IMR-90 (cell line): ENCODE measurements around the gene PGBD5. TPM values are rescaled to one million over a fixed set of nuclear protein-coding genes. Genes with fewer than 3 reads are reported as not detected.

Experiments
- ATAC-seq: fragments of 200-7000 bp; cut with Tn5 transposase; 2 replicates; pipeline ENCODE4 v1.9.1; 2020; ENCODE audit warnings: low read depth, mild to moderate bottlenecking, moderate library complexity
- BruUV-seq: library from RNA; stranded (reverse); fragments of 400-500 nt; replicated peaks from 2 replicates; lab custom pipeline; 2021; lab: Mats Ljungman, UMichigan
- CTCF ChIA-PET: fragments of 300-600 bp; formaldehyde crosslinking; extraction: SDS; loops from one replicate; lab custom pipeline; 2021; ENCODE audit warnings: antibody characterized with exemption; lab: Yijun Ruan, JAX
- POLR2A ChIA-PET: fragments of 300-600 bp; sonication (Branson Sonifier 250); formaldehyde crosslinking; loops from one replicate; lab custom pipeline; 2022; ENCODE audit warnings: antibody characterized with exemption; ENCODE audit not compliant: unreplicated experiment; lab: Charles Lee
- DNase-seq: peaks from one replicate; pipeline ENCODE4 v3.0.0; 2013
- H2AFZ ChIP-seq: replicated peaks from 2 replicates; pipeline ENCODE3; 2013; ENCODE audit warnings: low read length, mild to moderate bottlenecking; ENCODE audit not compliant: poor library complexity
- H2AK5ac ChIP-seq: 2 replicates; pipeline ENCODE4 v1.6.1; 2013; ENCODE audit warnings: low read depth, low read length, inconsistent platforms
- H2AK9ac ChIP-seq: replicated peaks from 2 replicates; pipeline ENCODE3; 2013; ENCODE audit warnings: mild to moderate bottlenecking, low read depth, low read length, moderate library complexity; ENCODE audit not compliant: poor library complexity
- H2BK120ac ChIP-seq: 2 replicates; pipeline ENCODE4 v1.6.1; 2013; ENCODE audit warnings: low read depth, low read length, inconsistent platforms
- H2BK15ac ChIP-seq: 3 replicates; pipeline ENCODE4 v1.6.1; 2013; ENCODE audit warnings: low read depth, low read length, inconsistent platforms
- H2BK20ac ChIP-seq: 2 replicates; pipeline ENCODE4 v1.6.1; 2013; ENCODE audit warnings: low read depth, mild to moderate bottlenecking, inconsistent platforms, low read length, moderate library complexity
- H2BK5ac ChIP-seq: 2 replicates; pipeline ENCODE4 v1.6.1; 2013; ENCODE audit warnings: mild to moderate bottlenecking, low read depth, low read length, inconsistent platforms; ENCODE audit not compliant: poor library complexity, severe bottlenecking
- H3K14ac ChIP-seq: replicated peaks from 2 replicates; pipeline ENCODE4 v1.6.1; 2013; ENCODE audit warnings: low read depth, low read length, inconsistent platforms
- H3K18ac ChIP-seq: 2 replicates; pipeline ENCODE4 v1.6.1; 2013; ENCODE audit warnings: low read depth, low read length, control low read depth
- H3K23ac ChIP-seq: 2 replicates; pipeline ENCODE4 v1.6.1; 2013; ENCODE audit warnings: low read depth, low read length, inconsistent platforms
- H3K27ac ChIP-seq: 2 replicates; pipeline ENCODE4 v1.5.1; 2013; ENCODE audit warnings: mild to moderate bottlenecking, control low read depth, low read length; ENCODE audit not compliant: insufficient read depth
- H3K27me3 ChIP-seq: 2 replicates; pipeline ENCODE4 v1.6.1; 2013; ENCODE audit warnings: low read length; ENCODE audit not compliant: control insufficient read depth, insufficient read depth
- H3K36me3 ChIP-seq: 2 replicates; pipeline ENCODE4 v1.6.1; 2013; ENCODE audit warnings: low read length, mixed read lengths; ENCODE audit not compliant: control insufficient read depth, insufficient read depth
- H3K4ac ChIP-seq: 2 replicates; pipeline ENCODE4 v1.6.1; 2013; ENCODE audit warnings: low read depth, low read length, inconsistent platforms
- H3K4me1 ChIP-seq: 2 replicates; pipeline ENCODE4 v1.6.1; 2013; ENCODE audit warnings: low read length, mixed read lengths; ENCODE audit not compliant: control insufficient read depth, insufficient read depth
- H3K4me2 ChIP-seq: 2 replicates; pipeline ENCODE4 v1.6.1; 2013; ENCODE audit warnings: low read depth, mild to moderate bottlenecking, control low read depth, low read length, moderate library complexity
- H3K4me3 ChIP-seq: 2 replicates; pipeline ENCODE4 v1.5.1; 2013; ENCODE audit warnings: low read depth, mild to moderate bottlenecking, control low read depth, low read length, moderate library complexity; ENCODE audit not compliant: insufficient read depth
- H3K56ac ChIP-seq: 2 replicates; pipeline ENCODE4 v1.6.1; 2013; ENCODE audit warnings: low read length, inconsistent platforms; ENCODE audit not compliant: insufficient read depth; ENCODE audit errors: extremely low read depth
- H3K79me1 ChIP-seq, 2 experiments: 2 replicates each; pipeline ENCODE4 v1.6.1; 2013; ENCODE audit warnings: low read length in 2 of 2, inconsistent platforms in 1 of 2, low read depth in 1 of 2
- H3K9ac ChIP-seq: 2 replicates; pipeline ENCODE4 v1.6.1; 2013; ENCODE audit warnings: low read depth, low read length, control low read depth
- H3K9me1 ChIP-seq: 2 replicates; pipeline ENCODE4 v1.6.1; 2013; ENCODE audit warnings: low read length, inconsistent platforms; ENCODE audit not compliant: insufficient read depth
- H3K9me3 ChIP-seq: 2 replicates; pipeline ENCODE4 v1.6.1; 2013; ENCODE audit warnings: low read length; ENCODE audit not compliant: control insufficient read depth, insufficient read depth
- H4K20me1 ChIP-seq: 2 replicates; pipeline ENCODE4 v1.6.1; 2013; ENCODE audit warnings: low read length, inconsistent platforms; ENCODE audit not compliant: insufficient read depth
- H4K5ac ChIP-seq: 2 replicates; pipeline ENCODE4 v1.6.1; 2013; ENCODE audit warnings: mild to moderate bottlenecking, low read depth, low read length, control low read depth
- H4K8ac ChIP-seq, 2 experiments: 2 replicates each; pipeline ENCODE4 v1.6.1; 2013; ENCODE audit warnings: low read depth in 2 of 2, low read length in 2 of 2, control low read depth in 1 of 2, inconsistent platforms in 1 of 2
- H4K91ac ChIP-seq: 2 replicates; pipeline ENCODE4 v1.6.1; 2013; ENCODE audit warnings: low read depth, low read length, inconsistent platforms; ENCODE audit not compliant: insufficient read depth
- BHLHE40 ChIP-seq: fragments of 150-350 bp; IDR thresholded peaks from 2 replicates; pipeline ENCODE4 v1.6.1; 2016; ENCODE audit warnings: mild to moderate bottlenecking, low read depth, low read length
- CEBPB ChIP-seq: IDR thresholded peaks from 2 replicates; pipeline ENCODE4 v1.6.1; 2012; ENCODE audit warnings: low read depth, low read length, improper control_type of control experiment
- CHD1 ChIP-seq: IDR thresholded peaks from 2 replicates; pipeline ENCODE4 v1.6.1; 2012; ENCODE audit warnings: low read depth, low read length, improper control_type of control experiment
- FOS ChIP-seq: fragments of 150-350 bp; IDR thresholded peaks from 2 replicates; pipeline ENCODE4 v1.6.1; 2016; ENCODE audit warnings: low read depth, low read length
- MAFK ChIP-seq: IDR thresholded peaks from 2 replicates; pipeline ENCODE4 v1.6.1; 2012; ENCODE audit warnings: low read depth, low read length, improper control_type of control experiment
- MAZ ChIP-seq: IDR thresholded peaks from 2 replicates; pipeline ENCODE4 v1.6.1; 2012; ENCODE audit warnings: low read depth, mild to moderate bottlenecking, low read length, improper control_type of control experiment, moderate library complexity, borderline replicate concordance
- MXI1 ChIP-seq: IDR thresholded peaks from 2 replicates; pipeline ENCODE4 v1.6.1; 2012; ENCODE audit warnings: low read depth, mild to moderate bottlenecking, low read length, moderate library complexity, borderline replicate concordance
- NFE2L2 ChIP-seq: fragments of 150-350 bp; IDR thresholded peaks from 2 replicates; pipeline ENCODE4 v1.6.1; 2016; ENCODE audit warnings: low read depth, mild to moderate bottlenecking, low read length
- POLR2A ChIP-seq: IDR thresholded peaks from 2 replicates; pipeline ENCODE4 v1.6.1; 2012; ENCODE audit warnings: mild to moderate bottlenecking, low read depth, low read length
- RAD21 ChIP-seq: IDR thresholded peaks from 2 replicates; pipeline ENCODE4 v1.6.1; 2012; ENCODE audit warnings: low read length, improper control_type of control experiment
- RCOR1 ChIP-seq: IDR thresholded peaks from 2 replicates; pipeline ENCODE4 v1.6.1; 2012; ENCODE audit warnings: mild to moderate bottlenecking, low read length, improper control_type of control experiment; ENCODE audit not compliant: insufficient replicate concordance
- RFX5 ChIP-seq: IDR thresholded peaks from 2 replicates; pipeline ENCODE4 v1.8.0; 2012; ENCODE audit warnings: low read depth, mild to moderate bottlenecking, low read length, moderate library complexity
- SMC3 ChIP-seq: fragments of 150-350 bp; IDR thresholded peaks from 2 replicates; pipeline ENCODE4 v1.6.1; 2016; ENCODE audit warnings: low read depth, mild to moderate bottlenecking, antibody characterized with exemption, low read length, moderate library complexity
- WGBS, 2 experiments: methylation state at CpG; one replicate each; pipeline versions ENCODE4 v1.1.5 to v1.1.7; 2013; ENCODE audit warnings: missing lambda C conversion rate in 2 of 2; ENCODE audit not compliant: insufficient read length in 1 of 2; ENCODE audit errors: extremely low coverage in 2 of 2; 5-methylcytosine and 5-hydroxymethylcytosine counted together
- dilution Hi-C: fragments of 300-500 bp; cut with HindIII; formaldehyde crosslinking; loops from one replicate; pipeline ENCODE4 v1.14.3; 2018; ENCODE audit warnings: low sequenced_read_pairs; ENCODE audit not compliant: unreplicated experiment
- in situ Hi-C: fragments of 300-500 bp; cut with MboI; formaldehyde crosslinking; loops from 3 replicates; pipeline ENCODE4 v1.14.3; 2019; ENCODE audit warnings: low sequenced_read_pairs, inconsistent platforms, mixed read lengths
- intact Hi-C: fragments of 100-400 bp; cut with micrococcal nuclease; formaldehyde crosslinking; loops from 2 replicates; pipeline ENCODE4 v1.10.0; 2022
- polyA plus RNA-seq, 3 experiments: library from polyadenylated mRNA; depleted of rRNA; stranded (reverse); fragments of >200 nt; gene quantifications; 2 replicates each; pipeline ENCODE4 v1.2.3, GENCODE V29; 2012; ENCODE audit warnings: low replicate concordance in 1 of 3
- total RNA-seq: library from RNA; depleted of rRNA; stranded (reverse); fragments of >200 nt; gene quantifications from 2 replicates; pipeline ENCODE4 v1.2.3, GENCODE V29; 2012
- TF ChIP-seq, protein P1 (sequence below): fragments of 150-350 bp; IDR thresholded peaks from 2 replicates; pipeline ENCODE4 v1.6.1; 2016; ENCODE audit warnings: low read depth, mild to moderate bottlenecking, low read length, moderate library complexity, borderline replicate concordance

The PGBD5 gene
- total and polyA plus RNA-seq, 2 of the 4 experiments (the other 2 are of a cell fraction): 0.18 to 0.36 TPM

DNA sequence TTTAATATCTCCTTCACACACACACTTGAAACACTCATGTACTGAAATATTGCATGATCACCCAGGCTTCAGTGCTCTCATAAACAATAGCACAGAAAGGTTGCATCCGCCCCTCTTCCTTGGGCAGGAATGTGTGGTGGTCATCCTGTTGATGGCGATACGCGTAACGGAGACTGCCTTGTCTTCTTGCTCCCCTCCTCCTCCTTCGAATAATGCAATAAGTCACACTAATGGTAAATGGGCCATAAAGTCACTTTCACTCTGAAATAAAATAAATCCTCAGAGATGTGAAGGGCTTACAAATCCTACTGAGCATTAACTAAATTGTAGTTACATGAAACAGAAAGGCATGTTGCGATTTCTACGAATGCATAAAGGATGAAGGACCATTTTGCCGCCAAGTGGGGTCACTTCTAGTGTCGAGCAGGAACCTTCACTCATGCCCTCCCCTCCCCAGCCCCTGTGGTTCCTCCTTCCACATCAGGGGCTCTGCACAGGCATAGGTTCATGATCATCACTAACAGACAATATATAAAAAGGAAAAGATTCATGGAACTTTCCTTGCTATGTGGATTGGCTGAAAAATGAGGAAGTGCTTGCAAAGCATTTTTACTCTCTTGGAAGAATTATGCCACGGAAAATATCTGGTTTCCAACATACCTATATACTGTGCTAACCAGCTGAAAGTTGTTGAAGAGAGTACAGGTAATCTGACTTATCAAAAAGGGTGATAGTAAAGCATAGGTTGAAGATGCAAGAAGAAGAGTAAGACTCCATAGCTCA, 1.2 kb upstream of the PGBD5 start:
- WGBS, 2 experiments: no CpG with 5 or more reads among the region's 11 CpGs
- in situ Hi-C loops: no loop called here
- no peak overlapping the region for H2AK5ac ChIP-seq

More for the DNA sequence above, 1.2 kb upstream of the PGBD5 start:
- Histone ChIP-seq H3K9ac (no peak overlapping the region), H4K5ac (no peak overlapping the region), H3K9me1 (no peaks in the 10 kb centered on the region), H3K79me1 (no peaks in the 10 kb centered on the region), H3K36me3 (no peaks in the 10 kb centered on the region), H2BK20ac (no peak overlapping the region), H3K23ac (no peak overlapping the region), H3K14ac (no peak overlapping the region), H2AFZ (no peak overlapping the region), H4K8ac (no peak overlapping the region), H4K20me1 (no peaks in the 10 kb centered on the region), H3K9me3 (no peaks in the 10 kb centered on the region), H3K4me2 (no peak overlapping the region), H3K4ac (no peak overlapping the region), H3K27ac (no peak overlapping the region), H2BK15ac (no peak overlapping the region), H3K4me3 (no peak overlapping the region), H3K56ac (no peak overlapping the region), H3K18ac (no peak overlapping the region), H3K27me3 (peaks cover 26% of the 10 kb centered on the region), H4K91ac (no peak overlapping the region), H3K4me1 (no peaks in the 10 kb centered on the region; the same call in 1 of the 2 replicates), H2BK5ac (no peak overlapping the region), H2AK9ac (no peak overlapping the region), H2BK120ac (no peak overlapping the region)
- dilution Hi-C loops (no loop called here), intact Hi-C loops (loop anchor here (10.0 kb wide), 2 partner anchors 348 to 488 kb away; no protein-coding TSS in a partner anchor)
- DNase-seq: no peak
- BruUV-seq: no TSS peak
- ATAC-seq: no peak
- TF ChIP-seq POLR2A (no peak), MAZ (no peak), RCOR1 (no peak), NFE2L2 (no peak), MXI1 (no peak), MAFK (no peak), RAD21 (no peak), SMC3 (no peak), CEBPB (no peak), BHLHE40 (no peak), RFX5 (no peak), FOS (no peak), CHD1 (no peak)
- TF ChIP-seq, protein P1, sequence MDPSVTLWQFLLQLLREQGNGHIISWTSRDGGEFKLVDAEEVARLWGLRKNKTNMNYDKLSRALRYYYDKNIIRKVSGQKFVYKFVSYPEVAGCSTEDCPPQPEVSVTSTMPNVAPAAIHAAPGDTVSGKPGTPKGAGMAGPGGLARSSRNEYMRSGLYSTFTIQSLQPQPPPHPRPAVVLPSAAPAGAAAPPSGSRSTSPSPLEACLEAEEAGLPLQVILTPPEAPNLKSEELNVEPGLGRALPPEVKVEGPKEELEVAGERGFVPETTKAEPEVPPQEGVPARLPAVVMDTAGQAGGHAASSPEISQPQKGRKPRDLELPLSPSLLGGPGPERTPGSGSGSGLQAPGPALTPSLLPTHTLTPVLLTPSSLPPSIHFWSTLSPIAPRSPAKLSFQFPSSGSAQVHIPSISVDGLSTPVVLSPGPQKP: no peak
- ChIA-PET CTCF (no interaction called here), POLR2A (no interaction called here)
